T follicular helper cell (primary cell): ENCODE results near the gene NOX4.
"Not testable (repeated sequence)": the region's sequence is repeated elsewhere in the genome, so short reads cannot be mapped to it uniquely, and the experiment has no call there.

Experiments used
- DNase-seq: peaks from one replicate; pipeline ENCODE4 v3.0.0-alpha.2; 2020; ENCODE audit warnings: low read depth

The NOX4 gene

GRCh38 chr11:89295023-89295422, 196.2 kb downstream of the NOX4 start:
- not testable (repeated sequence) for DNase-seq

- DNase-seq: no peak
These were observed 197.1 kb downstream of the NOX4 start for GRCh38 chr11:89293965-89294679.

GRCh38 chr11:89288004-89288403, 203.2 kb downstream of the NOX4 start:
- not testable (repeated sequence) for DNase-seq

- DNase-seq: not testable (repeated sequence)
These were observed 204.6 kb downstream of the NOX4 start for GRCh38 chr11:89286601-89287000.

GRCh38 chr11:89281032-89281677, 210.0 kb downstream of the NOX4 start:
- DNase-seq: not testable (repeated sequence)

GRCh38 chr11:89279176-89279575, 212.0 kb downstream of the NOX4 start:
- no peak for DNase-seq

- DNase-seq: no peak
These were observed 215.2 kb downstream of the NOX4 start for GRCh38 chr11:89275966-89276365.
